ENCODE measurements around the gene ANK2.

GRCh38 chr4:113410686-113411085, 361.2 kb downstream of the ANK2 start:
- TF ChIP-seq POLR2AphosphoS5 (IDR thresholded peaks at IDR 0.05; ENCODE audit: low read depth, low read length): no peak
- no peak for TF ChIP-seq TCF7L2 (IDR thresholded peaks at IDR 0.05; ENCODE audit: borderline replicate concordance, extremely low read depth, insufficient read depth, insufficient read length)
- no peak for TF ChIP-seq CTCF (IDR thresholded peaks at IDR 0.05 in 2 of 3, conservative IDR thresholded peaks at IDR 0.05 in 1 of 3; ENCODE audit: borderline replicate concordance in 1 of 3, insufficient read depth in 1 of 3, low read depth in 2 of 3, low read length in 2 of 3)
- TF ChIP-seq EZH2 (IDR thresholded peaks at IDR 0.05): no peak
